Loucy (cell line): ENCODE data around the gene FCAMR.

Source experiments
- H2AFZ ChIP-seq: fragments of 200-600 bp; sonication (generic); 2 replicates; pipeline ENCODE4 v1.6.0; 2016; ENCODE audit warnings: antibody characterized with exemption, mild to moderate bottlenecking, low read length, moderate library complexity
- H3F3A ChIP-seq: fragments of 200-600 bp; 2 replicates; pipeline ENCODE4 v1.6.0; 2016; ENCODE audit warnings: antibody characterized with exemption, low read depth, mild to moderate bottlenecking
- H3K27me3 ChIP-seq: fragments of 200-600 bp; sonication (generic); 2 replicates; pipeline ENCODE4 v1.6.1; 2014; ENCODE audit warnings: low read length, mild to moderate bottlenecking; ENCODE audit not compliant: insufficient read depth, poor library complexity, severe bottlenecking
- H3K36me3 ChIP-seq: fragments of 200-600 bp; sonication (generic); 2 replicates; pipeline ENCODE4 v1.6.1; 2016; ENCODE audit warnings: low read length; ENCODE audit not compliant: insufficient read depth
- H3K4me1 ChIP-seq: fragments of 200-600 bp; sonication (generic); 2 replicates; pipeline ENCODE4 v1.5.1; 2014; ENCODE audit warnings: low read length, mild to moderate bottlenecking; ENCODE audit not compliant: insufficient read depth, poor library complexity, severe bottlenecking
- H3K4me2 ChIP-seq: fragments of 200-600 bp; sonication (generic); 2 replicates; pipeline ENCODE4 v1.6.0; 2014; ENCODE audit warnings: antibody characterized with exemption, low read length, low read depth, mild to moderate bottlenecking; ENCODE audit not compliant: poor library complexity, severe bottlenecking
- H3K4me3 ChIP-seq: fragments of 200-600 bp; sonication (generic); 2 replicates; pipeline ENCODE4 v1.5.1; 2014; ENCODE audit warnings: low read length, mild to moderate bottlenecking, mixed read lengths; ENCODE audit not compliant: poor library complexity, severe bottlenecking
- H3K79me2 ChIP-seq: fragments of 200-600 bp; sonication (generic); 2 replicates; pipeline ENCODE4 v1.6.1; 2014; ENCODE audit warnings: low read length; ENCODE audit not compliant: insufficient read depth
- H3K9ac ChIP-seq: fragments of 200-600 bp; sonication (generic); 2 replicates; pipeline ENCODE4 v1.6.0; 2014; ENCODE audit warnings: mild to moderate bottlenecking, low read depth, low read length, moderate library complexity; ENCODE audit not compliant: poor library complexity, severe bottlenecking
- H3K9me2 ChIP-seq: fragments of 200-600 bp; sonication (generic); replicated peaks from 2 replicates; pipeline ENCODE4 v1.6.1; 2016; ENCODE audit warnings: low read depth, low read length, mixed read lengths
- H3K9me3 ChIP-seq: fragments of 200-600 bp; sonication (generic); 2 replicates; pipeline ENCODE4 v1.6.1; 2014; ENCODE audit warnings: mild to moderate bottlenecking, antibody characterized with exemption, low read length, low read depth; ENCODE audit not compliant: insufficient read depth
- H4K20me1 ChIP-seq: fragments of 200-600 bp; sonication (generic); 2 replicates; pipeline ENCODE4 v1.6.0; 2014; ENCODE audit warnings: antibody characterized with exemption, low read length, mild to moderate bottlenecking; ENCODE audit not compliant: insufficient read depth, poor library complexity, severe bottlenecking
- CTCF ChIP-seq: fragments of 200-600 bp; sonication (generic); conservative IDR thresholded peaks from 2 replicates; pipeline ENCODE4 v1.5.1; 2014; ENCODE audit warnings: mild to moderate bottlenecking, antibody characterized with exemption, low read length
- EZH2phosphoT487 ChIP-seq: fragments of 200-600 bp; IDR thresholded peaks from 2 replicates; pipeline ENCODE4 v1.6.1; 2018; ENCODE audit warnings: antibody characterized with exemption, mild to moderate bottlenecking, moderate library complexity, borderline replicate concordance

Gene FCAMR

GRCh38 chr1:206953126-206953525, 17.1 kb downstream of the FCAMR start:
- Histone ChIP-seq H3K9me3 (no peaks in the 10 kb centered on the region), H3K36me3 (no peaks in the 10 kb centered on the region), H3K4me3 (no peak overlapping the region), H4K20me1 (no peaks in the 10 kb centered on the region), H3K9me2 (no peaks in the 10 kb centered on the region), H3K27me3 (no peaks in the 10 kb centered on the region), H3K79me2 (no peaks in the 10 kb centered on the region), H2AFZ (no peak overlapping the region), H3K4me2 (no peak overlapping the region), H3K4me1 (no peaks in the 10 kb centered on the region), H3K9ac (no peak overlapping the region), H3F3A (no peaks in the 10 kb centered on the region)
- TF ChIP-seq EZH2phosphoT487 = no peak
- no peak for TF ChIP-seq CTCF

- Histone ChIP-seq H2AFZ (no peak overlapping the region), H3K27me3 (no peaks in the 10 kb centered on the region), H3K79me2 (no peaks in the 10 kb centered on the region), H3K4me2 (no peak overlapping the region), H3K9me2 (no peaks in the 10 kb centered on the region), H4K20me1 (no peaks in the 10 kb centered on the region), H3K9me3 (no peaks in the 10 kb centered on the region), H3K4me1 (no peaks in the 10 kb centered on the region), H3K4me3 (no peak overlapping the region), H3K36me3 (no peaks in the 10 kb centered on the region), H3K9ac (no peak overlapping the region), H3F3A (no peaks in the 10 kb centered on the region)
- TF ChIP-seq EZH2phosphoT487 (no peak), CTCF (no peak)
These were observed 18.1 kb downstream of the FCAMR start for GRCh38 chr1:206952171-206952570.

- Histone ChIP-seq H3K27me3 (no peaks in the 10 kb centered on the region), H3K79me2 (no peaks in the 10 kb centered on the region), H3K9me2 (no peaks in the 10 kb centered on the region), H3K9ac (no peak overlapping the region), H3K4me3 (no peak overlapping the region), H2AFZ (no peak overlapping the region), H3K4me1 (no peaks in the 10 kb centered on the region), H3F3A (no peaks in the 10 kb centered on the region), H3K36me3 (no peaks in the 10 kb centered on the region), H3K4me2 (no peak overlapping the region), H4K20me1 (no peaks in the 10 kb centered on the region), H3K9me3 (no peaks in the 10 kb centered on the region)
- no peak for TF ChIP-seq CTCF
- no peak for TF ChIP-seq EZH2phosphoT487
These were observed 18.8 kb downstream of the FCAMR start for GRCh38 chr1:206951318-206952100.
